H1 (cell line): Measurements from ENCODE around the gene ARL6IP4. TPM values are rescaled to one million over a fixed set of nuclear protein-coding genes. Genes with fewer than 3 reads are reported as not detected.

Experiments used
- CTCF ChIA-PET: fragments of 300-600 bp; sonication (Branson Sonifier 250); formaldehyde crosslinking; loops from one replicate; lab custom pipeline; 2021; ENCODE audit not compliant: partially characterized antibody; lab: Charles Lee
- POLR2A ChIA-PET: fragments of 300-600 bp; sonication (Branson Sonifier 250); formaldehyde crosslinking; loops from one replicate; lab custom pipeline; 2021; ENCODE audit warnings: inconsistent platforms; ENCODE audit not compliant: partially characterized antibody; lab: Charles Lee
- DNase-seq, 2 experiments: peaks; one replicate each; pipeline versions ENCODE4 v3.0.0 to v3.0.0-alpha.2; 2010 to 2022; ENCODE audit warnings: low spot score in 2 of 2, low read depth in 1 of 2, mixed read lengths in 1 of 2
- FAIRE-seq: peaks from 2 replicates; lab custom pipeline; 2011; peaks lifted over from hg19 to GRCh38; lab: Jason Lieb, UNC
- H2AFZ ChIP-seq: 2 replicates; pipeline ENCODE4 v1.8.1; 2012; ENCODE audit warnings: low read length, inconsistent platforms
- H2AK5ac ChIP-seq: 2 replicates; pipeline ENCODE4 v1.6.1; 2013; ENCODE audit warnings: low read depth, low read length
- H2BK120ac ChIP-seq: replicated peaks from 2 replicates; pipeline ENCODE3; 2013; ENCODE audit warnings: low read depth, low read length, inconsistent platforms
- H2BK12ac ChIP-seq: 2 replicates; pipeline ENCODE4 v1.6.1; 2013; ENCODE audit warnings: low read depth, low read length
- H2BK15ac ChIP-seq: 2 replicates; pipeline ENCODE4 v1.6.1; 2013; ENCODE audit warnings: low read length
- H2BK20ac ChIP-seq: 2 replicates; pipeline ENCODE4 v1.6.1; 2013; ENCODE audit warnings: low read length
- H2BK5ac ChIP-seq: 2 replicates; pipeline ENCODE4 v1.6.1; 2013; ENCODE audit warnings: low read depth, low read length
- H3K14ac ChIP-seq: 2 replicates; pipeline ENCODE4 v1.6.1; 2013; ENCODE audit warnings: inconsistent platforms; ENCODE audit not compliant: insufficient read length
- H3K18ac ChIP-seq: 2 replicates; pipeline ENCODE4 v1.6.1; 2013; ENCODE audit warnings: low read length; ENCODE audit errors: extremely low read depth
- H3K23ac ChIP-seq: 2 replicates; pipeline ENCODE4 v1.6.1; 2013; ENCODE audit warnings: inconsistent platforms; ENCODE audit not compliant: insufficient read length
- H3K23me2 ChIP-seq: 2 replicates; pipeline ENCODE4 v1.6.1; 2013; ENCODE audit warnings: low read depth, low read length
- H3K27ac ChIP-seq: 2 replicates; pipeline ENCODE4 v1.6.1; 2011; ENCODE audit warnings: low read depth, low read length, inconsistent platforms
- H3K27me3 ChIP-seq, 4 experiments: replicated peaks in 1 of 4; 1 replicate in 1 of 4; 2 replicates in 3 of 4; pipeline versions ENCODE4 v1.6.1 to v1.8.1; 2011 to 2013; ENCODE audit warnings: low read length in 3 of 4, mild to moderate bottlenecking in 3 of 4, inconsistent platforms in 2 of 4, mixed read lengths in 2 of 4, moderate library complexity in 1 of 4; ENCODE audit not compliant: control insufficient read depth in 3 of 4, insufficient read depth in 3 of 4; ENCODE audit errors: extremely low read depth in 1 of 4
- H3K36me3 ChIP-seq, 4 experiments: 2 replicates each; pipeline versions ENCODE4 v1.6.1 to v1.8.1; 2011 to 2013; ENCODE audit warnings: mild to moderate bottlenecking in 4 of 4, low read length in 3 of 4, moderate library complexity in 2 of 4, control low read depth in 1 of 4, inconsistent platforms in 1 of 4; ENCODE audit not compliant: insufficient read depth in 4 of 4, control insufficient read depth in 2 of 4
- H3K4ac ChIP-seq: replicated peaks from 2 replicates; pipeline ENCODE3; 2013; ENCODE audit warnings: low read length, low read depth, mixed read lengths, inconsistent platforms; ENCODE audit not compliant: insufficient read length
- H3K4me1 ChIP-seq, 4 experiments: replicated peaks in 1 of 4; 1 replicate in 1 of 4; 2 replicates in 3 of 4; pipeline versions ENCODE4 v1.6.1 to v1.8.1; 2011 to 2013; ENCODE audit warnings: low read length in 3 of 4, inconsistent platforms in 2 of 4, mixed read lengths in 1 of 4; ENCODE audit not compliant: insufficient read depth in 4 of 4, control insufficient read depth in 3 of 4
- H3K4me2 ChIP-seq, 2 experiments: 2 replicates each; pipeline versions ENCODE4 v1.6.1 to v1.8.1; 2011 to 2013; ENCODE audit warnings: low read depth in 2 of 2, low read length in 2 of 2, control low read depth in 1 of 2, inconsistent platforms in 1 of 2, mild to moderate bottlenecking in 1 of 2; ENCODE audit not compliant: insufficient read depth in 1 of 2
- H3K4me3 ChIP-seq, 4 experiments: fragments of 200-600, 300-600 bp in 1 of 4; sonication (generic), shearing (Covaris generic), sonication (Bioruptor Twin) in 1 of 4; 2 replicates each; pipeline versions ENCODE4 v1.5.1 to v1.8.1; 2011 to 2016; ENCODE audit warnings: low read length in 4 of 4, low read depth in 3 of 4, control low read depth in 2 of 4, inconsistent platforms in 2 of 4, mild to moderate bottlenecking in 2 of 4, mixed read lengths in 1 of 4, moderate library complexity in 1 of 4; ENCODE audit not compliant: insufficient read depth in 2 of 4; ENCODE audit errors: extremely low read depth in 1 of 4
- H3K56ac ChIP-seq: replicated peaks from 2 replicates; pipeline ENCODE3; 2013; ENCODE audit warnings: low read depth, mild to moderate bottlenecking, mixed read lengths, low read length, inconsistent platforms; ENCODE audit not compliant: insufficient read length
- H3K79me1 ChIP-seq: 2 replicates; pipeline ENCODE4 v1.6.1; 2013; ENCODE audit warnings: low read depth, low read length, control low read depth
- H3K79me2 ChIP-seq, 2 experiments: 2 replicates each; pipeline versions ENCODE4 v1.6.1 to v1.8.1; 2012 to 2013; ENCODE audit warnings: low read length in 2 of 2, mild to moderate bottlenecking in 2 of 2, inconsistent platforms in 1 of 2; ENCODE audit not compliant: insufficient read depth in 2 of 2, control insufficient read depth in 1 of 2
- H3K9ac ChIP-seq, 4 experiments: replicated peaks in 1 of 4; 1 replicate in 1 of 4; 2 replicates in 3 of 4; pipeline versions ENCODE4 v1.6.1 to v1.8.1; 2011 to 2013; ENCODE audit warnings: low read depth in 3 of 4, low read length in 3 of 4, control low read depth in 2 of 4, mild to moderate bottlenecking in 2 of 4, moderate library complexity in 2 of 4, inconsistent platforms in 1 of 4; ENCODE audit errors: extremely low read depth in 1 of 4
- H3K9me3 ChIP-seq, 2 experiments: 2 replicates each; pipeline versions ENCODE4 v1.6.1 to v1.8.1; 2012 to 2013; ENCODE audit warnings: mild to moderate bottlenecking in 2 of 2, moderate library complexity in 2 of 2, control low read depth in 1 of 2, inconsistent platforms in 1 of 2, low read depth in 1 of 2, low read length in 1 of 2, mixed read lengths in 1 of 2; ENCODE audit not compliant: insufficient read depth in 2 of 2
- H4K20me1 ChIP-seq, 2 experiments: replicated peaks in 1 of 2; 2 replicates each; pipeline versions ENCODE3 to v1.8.1; 2011 to 2013; ENCODE audit warnings: inconsistent platforms in 2 of 2, low read length in 2 of 2, mild to moderate bottlenecking in 1 of 2; ENCODE audit not compliant: insufficient read depth in 2 of 2, control insufficient read depth in 1 of 2
- H4K5ac ChIP-seq: 2 replicates; pipeline ENCODE4 v1.6.1; 2013; ENCODE audit warnings: low read length, low read depth, mixed read lengths, inconsistent platforms; ENCODE audit not compliant: insufficient read length
- H4K8ac ChIP-seq: 2 replicates; pipeline ENCODE4 v1.8.0; 2013; ENCODE audit warnings: mild to moderate bottlenecking, moderate library complexity, low read length, inconsistent platforms; ENCODE audit not compliant: insufficient read depth; ENCODE audit errors: extremely low read depth
- H4K91ac ChIP-seq: replicated peaks from 2 replicates; pipeline ENCODE3; 2013; ENCODE audit warnings: low read length, mixed read lengths, inconsistent platforms; ENCODE audit not compliant: insufficient read length
- E2F6 ChIP-seq: IDR thresholded peaks from 2 replicates; pipeline ENCODE4 v1.6.1; 2012; ENCODE audit warnings: inconsistent platforms
- JUN ChIP-seq: IDR thresholded peaks from 2 replicates; pipeline ENCODE4 v1.6.1; 2011; ENCODE audit warnings: low read depth, mild to moderate bottlenecking, improper control_type of control experiment, low read length
- WGBS, 2 experiments: shearing (Covaris generic) in 1 of 2; methylation state at CpG; one replicate each; pipeline versions ENCODE4 v1.1.6 to v1.1.7; 2013 to 2015; ENCODE audit warnings: low lambda C conversion rate in 2 of 2, mixed read lengths in 2 of 2, inconsistent platforms in 1 of 2, low coverage in 1 of 2, missing lambda C conversion rate in 1 of 2; ENCODE audit not compliant: insufficient replicate concordance in 2 of 2, insufficient coverage in 1 of 2, insufficient read length in 1 of 2; ENCODE audit errors: extremely low coverage in 1 of 2, missing lambda C conversion rate in 1 of 2; 5-methylcytosine and 5-hydroxymethylcytosine counted together
- polyA plus RNA-seq, 7 experiments: library from polyadenylated mRNA; depleted of rRNA in 3 of 7; stranded (reverse) in 5 of 7; unstranded in 2 of 7; fragments of >200 nt in 5 of 7; fragments of 200-250 nt in 2 of 7; gene quantifications; 1 replicate in 5 of 7; 2 replicates in 1 of 7; 4 replicates in 1 of 7; pipeline versions ENCODE4 v1.2.1 to v1.2.3, GENCODE V29; 2011 to 2013; ENCODE audit warnings: missing spikeins in 2 of 7, mixed read lengths in 2 of 7
- total RNA-seq: library from RNA; stranded (reverse); fragmentation: NEBNext Ultra II Directional; extraction: Animal tissue kit (Norgen Biotek cat#: 25700); gene quantifications from 2 replicates; pipeline ENCODE4 v1.2.1, GENCODE V29; 2021

The ARL6IP4 gene
- total and polyA plus RNA-seq, 2 of the 8 experiments (the other 6 are each of a cell fraction or from before 2014, with no cell fraction given) = 76.4 to 109 TPM

GRCh38 chr12:123024819-123025391 lies 44.4 kb downstream of the ARL6IP4 start:
- Histone ChIP-seq H3K27ac (no peak overlapping the region), H2AK5ac (no peak overlapping the region), H4K91ac (no peak overlapping the region), H3K56ac (no peak overlapping the region), H4K20me1 (peaks cover 0 to 3% of the 10 kb centered on the region in 2 experiments), H3K79me2 (no peaks in the 10 kb centered on the region), H3K23me2 (no peaks in the 10 kb centered on the region), H3K9ac (no peak overlapping the region), H2BK120ac (no peak overlapping the region), H3K79me1 (no peaks in the 10 kb centered on the region), H3K23ac (no peak overlapping the region), H2BK5ac (no peak overlapping the region), H3K18ac (no peak overlapping the region), H2AFZ (no peak overlapping the region), H4K8ac (no peak overlapping the region), H2BK20ac (no peak overlapping the region), H3K4me3 (no peak overlapping the region), H2BK12ac (no peak overlapping the region), H3K9me3 (no peaks in the 10 kb centered on the region), H3K14ac (no peak overlapping the region), H2BK15ac (no peak overlapping the region), H3K36me3 (no peaks in the 10 kb centered on the region), H4K5ac (no peak overlapping the region), H3K4me2 (no peak overlapping the region), H3K4me1 (peaks cover 0 to 7% (median 1%) of the 10 kb centered on the region in 4 experiments; a peak in 2 of 7 replicates), H3K27me3 (no peaks in the 10 kb centered on the region), H3K4ac (no peak overlapping the region)
- FAIRE-seq = no peak
- POLR2A ChIA-PET = interaction anchor here (1.5 kb wide), 1 partner anchor 12 kb away, joined by 3 read pairs; no protein-coding TSS in a partner anchor
- CTCF ChIA-PET = interaction anchor here (1.0 to 2.0 kb wide), 3 partner anchors 18 to 213 kb away, joined by 3 to 6 read pairs (median 4); no protein-coding TSS in a partner anchor
- no peak for DNase-seq
- no peak for TF ChIP-seq E2F6
- TF ChIP-seq JUN = no peak
- 86% methylated on average over 9 of the region's 9 CpGs; no CpG with 5 or more reads in 1 of the 2 experiments for WGBS, 2 experiments
